Measurements from ENCODE around the gene RAPGEF6.

RAPGEF6 gene

GRCh38 chr5:131528682-131529081 is 106.3 kb downstream of the RAPGEF6 start:
- Histone ChIP-seq H3K9me3 (ENCODE audit: insufficient read depth, low read depth, low read length) (no peaks in the 10 kb centered on the region), H3K27me3 (ENCODE audit: insufficient read depth, low read length, poor library complexity, severe bottlenecking) (no peaks in the 10 kb centered on the region), H3K4me1 (ENCODE audit: insufficient read depth, low read length, poor library complexity, severe bottlenecking) (peaks cover 38% of the 10 kb centered on the region), H2AFZ (ENCODE audit: low read length) (no peak overlapping the region), H3K9me2 (replicated peaks; ENCODE audit: low read depth, low read length) (no peaks in the 10 kb centered on the region), H4K20me1 (ENCODE audit: insufficient read depth, low read length, poor library complexity, severe bottlenecking) (peaks cover 4% of the 10 kb centered on the region), H3F3A (ENCODE audit: low read depth) (peaks cover 3% of the 10 kb centered on the region; the same call in 1 of the 2 replicates), H3K4me2 (ENCODE audit: low read depth, low read length, poor library complexity, severe bottlenecking) (peak overlapping the region; percentile 7), H3K4me3 (ENCODE audit: low read length, poor library complexity, severe bottlenecking) (no peak overlapping the region), H3K9ac (ENCODE audit: low read depth, low read length, poor library complexity, severe bottlenecking) (no peak overlapping the region), H3K79me2 (ENCODE audit: insufficient read depth, low read length) (peaks cover 9% of the 10 kb centered on the region), H3K36me3 (ENCODE audit: insufficient read depth, low read length) (no peaks in the 10 kb centered on the region)
- no peak for TF ChIP-seq CTCF (conservative IDR thresholded peaks at IDR 0.05; ENCODE audit: low read length)

GRCh38 chr5:131525805-131526204 is 109.2 kb downstream of the RAPGEF6 start:
- Histone ChIP-seq H3K4me1 (ENCODE audit: insufficient read depth, low read length, poor library complexity, severe bottlenecking) (peaks cover 18% of the 10 kb centered on the region), H4K20me1 (ENCODE audit: insufficient read depth, low read length, poor library complexity, severe bottlenecking) (no peaks in the 10 kb centered on the region), H2AFZ (ENCODE audit: low read length) (no peak overlapping the region), H3K27me3 (ENCODE audit: insufficient read depth, low read length, poor library complexity, severe bottlenecking) (no peaks in the 10 kb centered on the region), H3K9me2 (replicated peaks; ENCODE audit: low read depth, low read length) (no peaks in the 10 kb centered on the region), H3K79me2 (ENCODE audit: insufficient read depth, low read length) (peaks cover 4% of the 10 kb centered on the region; the same call in 1 of the 2 replicates), H3K4me2 (ENCODE audit: low read depth, low read length, poor library complexity, severe bottlenecking) (no peak overlapping the region), H3K9me3 (ENCODE audit: insufficient read depth, low read depth, low read length) (no peaks in the 10 kb centered on the region), H3K4me3 (ENCODE audit: low read length, poor library complexity, severe bottlenecking) (no peak overlapping the region), H3K36me3 (ENCODE audit: insufficient read depth, low read length) (peaks cover under 1% of the 10 kb centered on the region; the same call in 1 of the 2 replicates), H3F3A (ENCODE audit: low read depth) (no peaks in the 10 kb centered on the region), H3K9ac (ENCODE audit: low read depth, low read length, poor library complexity, severe bottlenecking) (no peak overlapping the region)
- TF ChIP-seq CTCF (conservative IDR thresholded peaks at IDR 0.05; ENCODE audit: low read length) (no peak), EZH2phosphoT487 (IDR thresholded peaks at IDR 0.05; ENCODE audit: borderline replicate concordance) (no peak)

GRCh38 chr5:131524431-131524830 is 110.6 kb downstream of the RAPGEF6 start:
- Histone ChIP-seq H3F3A (ENCODE audit: low read depth) (no peaks in the 10 kb centered on the region), H3K4me2 (ENCODE audit: low read depth, low read length, poor library complexity, severe bottlenecking) (no peak overlapping the region)

More at GRCh38 chr5:131524431-131524830, 110.6 kb downstream of the RAPGEF6 start:
- Histone ChIP-seq H3K27me3 (ENCODE audit: insufficient read depth, low read length, poor library complexity, severe bottlenecking) (no peaks in the 10 kb centered on the region), H3K36me3 (ENCODE audit: insufficient read depth, low read length) (peaks cover 11% of the 10 kb centered on the region; the same call in 1 of the 2 replicates), H3K4me3 (ENCODE audit: low read length, poor library complexity, severe bottlenecking) (no peak overlapping the region), H2AFZ (ENCODE audit: low read length) (no peak overlapping the region), H3K9me2 (replicated peaks; ENCODE audit: low read depth, low read length) (no peaks in the 10 kb centered on the region), H4K20me1 (ENCODE audit: insufficient read depth, low read length, poor library complexity, severe bottlenecking) (no peaks in the 10 kb centered on the region), H3K79me2 (ENCODE audit: insufficient read depth, low read length) (peaks cover 4% of the 10 kb centered on the region; the same call in 1 of the 2 replicates), H3K9me3 (ENCODE audit: insufficient read depth, low read depth, low read length) (no peaks in the 10 kb centered on the region), H3K9ac (ENCODE audit: low read depth, low read length, poor library complexity, severe bottlenecking) (no peak overlapping the region), H3K4me1 (ENCODE audit: insufficient read depth, low read length, poor library complexity, severe bottlenecking) (peaks cover 11% of the 10 kb centered on the region)
- TF ChIP-seq EZH2phosphoT487 (IDR thresholded peaks at IDR 0.05; ENCODE audit: borderline replicate concordance) (no peak), CTCF (conservative IDR thresholded peaks at IDR 0.05; ENCODE audit: low read length) (no peak)
